HEK293T (cell line): ENCODE measurements around the gene NUDC.

ENCODE experiments used
- ARNT ChIP-seq: fragments of 450-650 bp; IDR thresholded peaks from 2 replicates; pipeline ENCODE4 v1.6.1; 2017; ENCODE audit warnings: mild to moderate bottlenecking
- BHLHE40 ChIP-seq: fragments of 450-650 bp; IDR thresholded peaks from 2 replicates; pipeline ENCODE4 v1.6.1; 2016; ENCODE audit warnings: mild to moderate bottlenecking, moderate library complexity, borderline replicate concordance
- CTBP1 ChIP-seq: fragments of 450-650 bp; IDR thresholded peaks from 2 replicates; pipeline ENCODE4 v1.6.1; 2016; ENCODE audit warnings: borderline replicate concordance
- ELF4 ChIP-seq: fragments of 450-650 bp; IDR thresholded peaks from 2 replicates; pipeline ENCODE4 v1.6.1; 2017; ENCODE audit warnings: antibody characterized with exemption
- FOXA1 ChIP-seq: fragments of 450-650 bp; IDR thresholded peaks from 2 replicates; pipeline ENCODE4 v1.6.1; 2016; ENCODE audit warnings: mild to moderate bottlenecking
- FOXK2 ChIP-seq: fragments of 450-650 bp; IDR thresholded peaks from 2 replicates; pipeline ENCODE4 v1.6.1; 2016; ENCODE audit warnings: mild to moderate bottlenecking
- FOXM1 ChIP-seq: fragments of 450-650 bp; IDR thresholded peaks from 2 replicates; pipeline ENCODE4 v1.6.1; 2017; ENCODE audit warnings: mild to moderate bottlenecking, borderline replicate concordance
- HDGF ChIP-seq: fragments of 450-650 bp; IDR thresholded peaks from 2 replicates; pipeline ENCODE4 v1.6.1; 2017; ENCODE audit warnings: antibody characterized with exemption, borderline replicate concordance
- LEF1 ChIP-seq: fragments of 450-650 bp; IDR thresholded peaks from 2 replicates; pipeline ENCODE4 v1.6.1; 2017; ENCODE audit warnings: mild to moderate bottlenecking, borderline replicate concordance
- SP1 ChIP-seq: fragments of 450-650 bp; IDR thresholded peaks from 2 replicates; pipeline ENCODE4 v1.6.1; 2017
- SUZ12 ChIP-seq: fragments of 450-650 bp; IDR thresholded peaks from 2 replicates; pipeline ENCODE4 v1.6.1; 2016; ENCODE audit warnings: mild to moderate bottlenecking
- TARDBP ChIP-seq: fragments of 450-650 bp; IDR thresholded peaks from 2 replicates; pipeline ENCODE4 v1.6.1; 2016
- TF ChIP-seq, protein P1 (sequence below): fragments of 450-650 bp; IDR thresholded peaks from 2 replicates; pipeline ENCODE4 v1.6.1; 2016

DNA sequence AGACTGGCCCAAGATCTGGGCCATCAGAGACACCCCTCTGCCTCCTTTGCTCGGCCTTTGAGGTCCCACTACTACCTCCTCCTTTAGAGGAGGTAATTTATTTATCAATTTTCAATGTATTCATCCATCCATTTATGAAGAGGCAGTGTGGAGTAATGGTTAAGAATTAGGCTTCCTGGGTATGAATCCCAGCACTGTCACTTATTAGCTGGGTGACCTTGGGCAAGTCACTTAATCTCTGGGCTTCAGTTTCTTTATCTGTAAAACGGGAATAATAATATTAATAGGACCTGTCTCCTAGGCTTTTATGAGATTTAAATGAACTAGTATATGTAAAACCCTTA is 9.4 kb upstream of the NUDC start:
- no peak for TF ChIP-seq ELF4
- no peak for TF ChIP-seq SUZ12
- TF ChIP-seq ARNT = no peak
- TF ChIP-seq TARDBP = no peak
- no peak for TF ChIP-seq SP1
- TF ChIP-seq BHLHE40 = no peak
- TF ChIP-seq FOXM1 = no peak
- TF ChIP-seq FOXK2 = no peak
- no peak for TF ChIP-seq CTBP1
- TF ChIP-seq FOXA1 = no peak
- TF ChIP-seq, protein P1, sequence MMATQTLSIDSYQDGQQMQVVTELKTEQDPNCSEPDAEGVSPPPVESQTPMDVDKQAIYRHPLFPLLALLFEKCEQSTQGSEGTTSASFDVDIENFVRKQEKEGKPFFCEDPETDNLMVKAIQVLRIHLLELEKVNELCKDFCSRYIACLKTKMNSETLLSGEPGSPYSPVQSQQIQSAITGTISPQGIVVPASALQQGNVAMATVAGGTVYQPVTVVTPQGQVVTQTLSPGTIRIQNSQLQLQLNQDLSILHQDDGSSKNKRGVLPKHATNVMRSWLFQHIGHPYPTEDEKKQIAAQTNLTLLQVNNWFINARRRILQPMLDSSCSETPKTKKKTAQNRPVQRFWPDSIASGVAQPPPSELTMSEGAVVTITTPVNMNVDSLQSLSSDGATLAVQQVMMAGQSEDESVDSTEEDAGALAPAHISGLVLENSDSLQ = no peak
- no peak for TF ChIP-seq LEF1
- no peak for TF ChIP-seq HDGF
